CD14-positive monocyte (primary cell): ENCODE data around the gene OR5M8. TPM values are rescaled to one million over a fixed set of nuclear protein-coding genes. Genes with fewer than 3 reads are reported as not detected.

Experiments used
- DNase-seq, 3 donors: peaks; one replicate each; pipeline ENCODE4 v3.0.0-alpha.2; 2011 to 2022
- H2AFZ ChIP-seq: 2 replicates; pipeline ENCODE4 v1.6.0; 2012; ENCODE audit warnings: mild to moderate bottlenecking, low read depth, low read length, inconsistent platforms; ENCODE audit not compliant: insufficient read depth, poor library complexity, severe bottlenecking
- H3K27ac ChIP-seq, 2 donors: 1 replicate in 1 of 2; 2 replicates in 1 of 2; pipeline ENCODE4 v1.5.1; 2012 to 2013; ENCODE audit warnings: low read length in 2 of 2, control low read depth in 1 of 2, inconsistent platforms in 1 of 2, low read depth in 1 of 2, mild to moderate bottlenecking in 1 of 2
- H3K27me3 ChIP-seq, 2 donors: one replicate each; pipeline versions ENCODE4 v1.6.0 to v1.6.1; 2011 to 2013; ENCODE audit warnings: low read length in 2 of 2; ENCODE audit not compliant: control insufficient read depth in 2 of 2, insufficient read depth in 2 of 2
- H3K36me3 ChIP-seq, 2 donors: replicated peaks in 1 of 2; 1 replicate in 1 of 2; 2 replicates in 1 of 2; pipeline versions ENCODE4 v1.5.1 to v1.6.1; 2012 to 2013; ENCODE audit warnings: low read length in 2 of 2, control low read depth in 1 of 2, inconsistent platforms in 1 of 2, mild to moderate bottlenecking in 1 of 2; ENCODE audit not compliant: insufficient read depth in 2 of 2, control insufficient read depth in 1 of 2
- H3K4me1 ChIP-seq, 2 donors: 1 replicate in 1 of 2; 2 replicates in 1 of 2; pipeline versions ENCODE4 v1.5.1 to v1.6.1; 2012 to 2013; ENCODE audit warnings: low read length in 2 of 2, control low read depth in 1 of 2, inconsistent platforms in 1 of 2, mild to moderate bottlenecking in 1 of 2, moderate library complexity in 1 of 2; ENCODE audit not compliant: insufficient read depth in 2 of 2, control insufficient read depth in 1 of 2
- H3K4me2 ChIP-seq: replicated peaks from 2 replicates; pipeline ENCODE3; 2012; ENCODE audit warnings: low read length, moderate library complexity, mild to moderate bottlenecking; ENCODE audit not compliant: poor library complexity, severe bottlenecking; ENCODE audit errors: extremely low read depth
- H3K4me3 ChIP-seq, 3 experiments: fragments of 200-600 bp in 1 of 3; sonication (generic) in 1 of 3; replicated peaks in 1 of 3; 1 replicate in 2 of 3; 2 replicates in 1 of 3; pipeline ENCODE4 v1.5.1; 2011 to 2013; ENCODE audit warnings: low read length in 3 of 3, mild to moderate bottlenecking in 3 of 3, control low read depth in 2 of 3, low read depth in 2 of 3, inconsistent platforms in 1 of 3, moderate library complexity in 1 of 3
- H3K79me2 ChIP-seq: 2 replicates; pipeline ENCODE4 v1.6.0; 2012; ENCODE audit warnings: mild to moderate bottlenecking, control low read depth, inconsistent platforms, low read length, moderate library complexity; ENCODE audit not compliant: insufficient read depth
- H3K9ac ChIP-seq: 2 replicates; pipeline ENCODE4 v1.6.0; 2017; ENCODE audit warnings: low read length, mild to moderate bottlenecking; ENCODE audit not compliant: insufficient read depth, poor library complexity, severe bottlenecking
- H3K9me3 ChIP-seq, 2 donors: replicated peaks in 1 of 2; 1 replicate in 1 of 2; 2 replicates in 1 of 2; pipeline versions ENCODE4 v1.5.1 to v1.6.1; 2012 to 2013; ENCODE audit warnings: low read length in 2 of 2, control low read depth in 1 of 2; ENCODE audit not compliant: control insufficient read depth in 1 of 2, insufficient read depth in 1 of 2
- H4K20me1 ChIP-seq: 2 replicates; pipeline ENCODE4 v1.6.0; 2012; ENCODE audit warnings: mild to moderate bottlenecking, low read length, control low read depth, moderate library complexity; ENCODE audit not compliant: insufficient read depth
- H3K27ac Mint-ChIP-seq, 7 donors: one replicate each; pipeline ENCODE4 v1.8.0; 2020; ENCODE audit warnings: mild to moderate bottlenecking in 7 of 7, mixed read lengths in 7 of 7, moderate library complexity in 6 of 7, inconsistent platforms in 2 of 7
- H3K27me3 Mint-ChIP-seq, 3 donors: one replicate each; pipeline ENCODE4 v1.8.0; 2021 to 2022; ENCODE audit warnings: low read depth in 3 of 3, mild to moderate bottlenecking in 3 of 3, mixed read lengths in 3 of 3, moderate library complexity in 3 of 3, inconsistent platforms in 1 of 3
- H3K36me3 Mint-ChIP-seq, 2 donors: one replicate each; pipeline ENCODE4 v1.8.0; 2020; ENCODE audit warnings: mixed read lengths in 2 of 2, inconsistent platforms in 1 of 2, mild to moderate bottlenecking in 1 of 2
- H3K4me1 Mint-ChIP-seq: one replicate; pipeline ENCODE4 v1.8.0; 2020; ENCODE audit warnings: mild to moderate bottlenecking, mixed read lengths
- H3K4me3 Mint-ChIP-seq, 2 donors: one replicate each; pipeline ENCODE4 v1.8.0; 2020; ENCODE audit warnings: mild to moderate bottlenecking in 2 of 2, mixed read lengths in 2 of 2, moderate library complexity in 1 of 2
- H3K9me3 Mint-ChIP-seq, 7 donors: one replicate each; pipeline ENCODE4 v1.8.0; 2020 to 2022; ENCODE audit warnings: mixed read lengths in 7 of 7, mild to moderate bottlenecking in 6 of 7, moderate library complexity in 6 of 7, inconsistent platforms in 2 of 7
- CTCF ChIP-seq: fragments of 200-600 bp; IDR thresholded peaks from one replicate; pipeline ENCODE4 v1.8.0; 2022; ENCODE audit warnings: antibody characterized with exemption, mild to moderate bottlenecking
- WGBS: methylation state at CpG from one replicate; pipeline ENCODE4 v1.1.5; 2013; ENCODE audit warnings: missing lambda C conversion rate; ENCODE audit not compliant: insufficient coverage; 5-methylcytosine and 5-hydroxymethylcytosine counted together
- intact Hi-C, 2 donors: fragments of 100-400 bp; cut with micrococcal nuclease; formaldehyde crosslinking; loops; one replicate each; pipeline versions ENCODE4 v1.15.0 to v1.15.1; 2023
- polyA plus RNA-seq, 3 donors: library from polyadenylated mRNA; depleted of rRNA in 1 of 3; unstranded in 2 of 3; stranded (reverse) in 1 of 3; fragments of 300-500 nt in 2 of 3; fragments of >200 nt in 1 of 3; fragmentation: Illumina TruSeq in 2 of 3; gene quantifications; 1 replicate in 2 of 3; 2 replicates in 1 of 3; pipeline ENCODE4 v1.2.3, GENCODE V29; 2012 to 2021

The OR5M8 gene
- polyA plus RNA-seq, 3 donors: not detected

GRCh38 chr11:56473252-56473651 lies 17.9 kb downstream of the OR5M8 start, which contains the start of gene OR5M3:
Gene OR5M3, minus strand, starts transcription at chr11:56473352. Its CDS starts 2,855 bp downstream, at chr11:56470497.
- no CpG with 5 or more reads among the region's 6 CpGs for WGBS

GRCh38 chr11:56457076-56457475 lies 34.1 kb downstream of the OR5M8 start:
- no peaks in the 10 kb centered on the region for H3K27me3 Mint-ChIP-seq
- no peak overlapping the region for H3K4me2 ChIP-seq
- no CpG with 5 or more reads among the region's 1 CpG for WGBS
- no peaks in the 10 kb centered on the region for H3K4me1 ChIP-seq
- no peaks in the 10 kb centered on the region for H3K4me1 Mint-ChIP-seq
- no peak for TF ChIP-seq CTCF
- no peak overlapping the region for H2AFZ ChIP-seq
- H3K79me2 ChIP-seq: no peaks in the 10 kb centered on the region
- no peaks in the 10 kb centered on the region for H3K9me3 ChIP-seq
- no peaks in the 10 kb centered on the region for H3K27me3 ChIP-seq
- DNase-seq: no peak
- H3K36me3 Mint-ChIP-seq: no peaks in the 10 kb centered on the region
- no peak overlapping the region for H3K4me3 Mint-ChIP-seq
- no peak overlapping the region for H3K9ac ChIP-seq
- intact Hi-C loops: loop anchor here in 1 of 2 donors (10.0 kb wide), 1 partner anchor 62 kb away; no protein-coding TSS in a partner anchor
- no peak overlapping the region for H3K4me3 ChIP-seq
- H3K27ac ChIP-seq: no peak overlapping the region
- H3K9me3 Mint-ChIP-seq: peaks cover 0 to 6% (median 3%) of the 10 kb centered on the region in 7 donors
- no peaks in the 10 kb centered on the region for H3K36me3 ChIP-seq
- H3K27ac Mint-ChIP-seq: no peak overlapping the region
- H4K20me1 ChIP-seq: no peaks in the 10 kb centered on the region

More at GRCh38 chr11:56473252-56473651, 17.9 kb downstream of the OR5M8 start, which contains the start of gene OR5M3:
- no peaks in the 10 kb centered on the region for H3K36me3 Mint-ChIP-seq
- H4K20me1 ChIP-seq: no peaks in the 10 kb centered on the region
- H3K27me3 Mint-ChIP-seq: peaks cover 0 to 4% (median 0%) of the 10 kb centered on the region in 3 donors
- no peaks in the 10 kb centered on the region for H3K36me3 ChIP-seq
- no peak within 1 kb of the TSS for H3K9ac ChIP-seq
- no peak within 1 kb of the TSS for H3K4me2 ChIP-seq
- H3K4me3 ChIP-seq: no peak within 1 kb of the TSS
- no peaks in the 10 kb centered on the region for H3K79me2 ChIP-seq
- peaks cover 0 to 2% (median 0%) of the 10 kb centered on the region in 7 donors for H3K9me3 Mint-ChIP-seq
- no peak for TF ChIP-seq CTCF
- no peaks in the 10 kb centered on the region for H3K4me1 Mint-ChIP-seq
- H3K27me3 ChIP-seq: no peaks in the 10 kb centered on the region
- no peaks in the 10 kb centered on the region for H3K9me3 ChIP-seq
- H3K4me3 Mint-ChIP-seq: no peak within 1 kb of the TSS
- intact Hi-C loops: no loop called here
- DNase-seq: no peak
- H3K27ac ChIP-seq: no peak within 1 kb of the TSS
- H3K27ac Mint-ChIP-seq: no peak within 1 kb of the TSS
- no peak within 1 kb of the TSS for H2AFZ ChIP-seq
- no peaks in the 10 kb centered on the region for H3K4me1 ChIP-seq
